Esophagus squamous epithelium (tissue), 4 donors: ENCODE measurements around the gene MCM3.

Experiments used
- CTCF ChIP-seq, 6 experiments: fragments of 450-650 bp in 4 of 6; fragments of 200-600 bp in 2 of 6; sonication (generic) in 2 of 6; IDR thresholded peaks; one replicate each; pipeline ENCODE4 v1.5.1; 2016 to 2019; ENCODE audit warnings: antibody characterized with exemption in 6 of 6, mild to moderate bottlenecking in 4 of 6, moderate library complexity in 4 of 6
- POLR2A ChIP-seq, 4 donors: fragments of 450-650 bp; IDR thresholded peaks; one replicate each; pipeline ENCODE4 v1.6.1; 2017; ENCODE audit warnings: antibody characterized with exemption in 4 of 4, mild to moderate bottlenecking in 4 of 4, moderate library complexity in 3 of 4

GRCh38 chr6:52325695-52326471, 41.3 kb upstream of the MCM3 start:
- TF ChIP-seq CTCF (IDR thresholded peaks at IDR 0.05) (no peak), POLR2A (IDR thresholded peaks at IDR 0.05) (no peak)
